Esophagus squamous epithelium (tissue), 5 donors: ENCODE results near the gene RGS10. TPM values are rescaled to one million over a fixed set of nuclear protein-coding genes. Genes with fewer than 3 reads are reported as not detected.
"Not testable (repeated sequence)": the region's sequence is repeated elsewhere in the genome, so short reads cannot be mapped to it uniquely, and the experiment has no call there.

Source experiments
- DNase-seq: peaks from one replicate; lab custom pipeline; 2025; lab: John Stamatoyannopoulos, UW
- H3K27ac ChIP-seq, 4 donors: fragments of 200-600 bp; sonication (generic); one replicate each; pipeline ENCODE4 v1.5.1; 2016 to 2019; ENCODE audit warnings: mild to moderate bottlenecking in 1 of 4
- H3K27me3 ChIP-seq, 4 donors: fragments of 200-600 bp; sonication (generic); 1 replicate in 3 of 4; 2 replicates in 1 of 4; pipeline versions ENCODE4 v1.5.1 to v1.6.0; 2017 to 2021; ENCODE audit warnings: antibody characterized with exemption in 1 of 4
- H3K36me3 ChIP-seq, 3 donors: fragments of 200-600 bp; sonication (generic); one replicate each; pipeline ENCODE4 v1.5.1; 2016 to 2019
- H3K4me1 ChIP-seq, 3 donors: fragments of 200-600 bp; sonication (generic); one replicate each; pipeline ENCODE4 v1.5.1; 2017 to 2019
- H3K4me3 ChIP-seq, 4 donors: fragments of 200-600 bp; sonication (generic); 1 replicate in 3 of 4; 2 replicates in 1 of 4; pipeline ENCODE4 v1.5.1; 2016 to 2019; ENCODE audit warnings: mild to moderate bottlenecking in 2 of 4, moderate library complexity in 1 of 4
- H3K9me3 ChIP-seq, 3 donors: fragments of 200-600 bp; sonication (generic); one replicate each; pipeline ENCODE4 v1.5.1; 2016 to 2019
- CTCF ChIP-seq, 6 experiments: fragments of 450-650 bp in 4 of 6; fragments of 200-600 bp in 2 of 6; sonication (generic) in 2 of 6; IDR thresholded peaks; one replicate each; pipeline ENCODE4 v1.5.1; 2016 to 2019; ENCODE audit warnings: antibody characterized with exemption in 6 of 6, mild to moderate bottlenecking in 4 of 6, moderate library complexity in 4 of 6
- POLR2A ChIP-seq, 4 donors: fragments of 450-650 bp; IDR thresholded peaks; one replicate each; pipeline ENCODE4 v1.6.1; 2017; ENCODE audit warnings: antibody characterized with exemption in 4 of 4, mild to moderate bottlenecking in 4 of 4, moderate library complexity in 3 of 4
- WGBS, 2 donors: methylation state at CpG; one replicate each; pipeline ENCODE4 v1.1.5; 2018; 5-methylcytosine and 5-hydroxymethylcytosine counted together
- intact Hi-C: fragments of 100-400 bp; cut with DNase I; formaldehyde crosslinking; loops from one replicate; pipeline ENCODE4 v1.15.0; 2022
- total RNA-seq, 4 donors: library from RNA; depleted of rRNA; stranded (reverse); fragments of >200 nt; gene quantifications; one replicate each; pipeline ENCODE4 v1.1.0, GENCODE V29; 2016
- donor health status: DM: yes; HTN: yes; CAD: no.

RGS10 gene
- total RNA-seq, 4 donors from 2014 or later, result 25.5 to 55.8 (median 43.9) TPM

- 82 to 85% methylated on average over 8 of the region's 8 CpGs for WGBS, 2 donors
- no peaks in the 10 kb centered on the region for H3K27me3 ChIP-seq
- intact Hi-C loops, result no loop called here
- H3K36me3 ChIP-seq, result peaks cover 0 to 12% (median 7%) of the 10 kb centered on the region in 3 donors
- no peaks in the 10 kb centered on the region for H3K9me3 ChIP-seq
- DNase-seq, result no peak
- TF ChIP-seq CTCF (IDR thresholded peaks at IDR 0.05), result no peak
- no peak for TF ChIP-seq POLR2A (IDR thresholded peaks at IDR 0.05)
- no peak overlapping the region for H3K27ac ChIP-seq
- H3K4me1 ChIP-seq, result no peaks in the 10 kb centered on the region
- no peak overlapping the region for H3K4me3 ChIP-seq
These were observed 25.5 kb upstream of the RGS10 start for GRCh38 chr10:119567978-119568377.

DNA sequence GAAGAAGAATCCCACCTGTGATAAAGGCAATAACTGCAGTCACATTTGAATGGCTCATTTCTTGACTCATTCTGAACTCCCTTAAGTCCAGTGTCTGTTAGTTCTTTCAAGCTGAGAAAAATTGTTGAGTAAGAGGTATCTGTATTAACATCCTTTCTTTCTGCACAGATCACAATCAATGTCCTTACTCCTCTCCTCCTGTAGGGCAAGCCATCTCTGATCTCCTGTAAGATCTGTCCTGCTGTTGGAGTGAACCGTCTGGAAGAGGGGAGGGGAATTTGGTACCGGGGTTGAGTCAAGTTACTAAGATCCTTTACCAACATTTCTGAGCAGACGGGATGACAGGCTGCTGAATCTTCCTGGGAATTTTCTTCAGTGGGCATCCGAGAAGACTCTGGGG lies 19.6 kb upstream of the RGS10 start:
- WGBS, 2 donors, result 76 to 87% methylated on average over 4 of the region's 4 CpGs
- no peak overlapping the region for H3K27ac ChIP-seq
- intact Hi-C loops, result no loop called here
- H3K36me3 ChIP-seq, result no peaks in the 10 kb centered on the region
- no peaks in the 10 kb centered on the region for H3K9me3 ChIP-seq
- no peak for DNase-seq
- no peaks in the 10 kb centered on the region for H3K4me1 ChIP-seq
- H3K4me3 ChIP-seq, result no peak overlapping the region
- H3K27me3 ChIP-seq, result no peaks in the 10 kb centered on the region
- no peak for TF ChIP-seq POLR2A (IDR thresholded peaks at IDR 0.05)
- TF ChIP-seq CTCF (IDR thresholded peaks at IDR 0.05), result no peak

GRCh38 chr10:119559511-119559910 lies 17.0 kb upstream of the RGS10 start:
- not testable (repeated sequence) for H3K9me3 ChIP-seq
- no CpG with 5 or more reads among the region's 33 CpGs for WGBS, 2 donors

DNA sequence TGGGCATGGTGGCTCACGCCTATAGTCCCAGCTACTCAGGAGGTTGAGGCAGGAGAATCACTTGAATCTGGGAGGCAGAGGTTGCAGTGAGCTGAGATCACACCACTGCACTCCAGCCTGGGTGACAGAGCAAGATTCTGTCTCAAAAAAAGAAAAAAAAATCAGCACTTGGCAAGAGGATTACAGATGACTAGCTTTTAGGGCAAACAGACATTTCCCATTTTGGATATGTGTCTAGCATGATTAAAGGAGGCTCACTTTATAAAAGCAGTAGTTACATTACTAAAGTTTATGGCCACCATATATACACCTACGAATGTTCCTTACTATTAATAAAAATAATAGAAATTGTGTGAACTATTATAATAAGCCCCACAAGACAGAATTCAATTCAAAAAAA lies 13.6 kb upstream of the RGS10 start:
- intact Hi-C loops, H3K9me3 ChIP-seq, H3K4me1 ChIP-seq, H3K36me3 ChIP-seq, H3K27ac ChIP-seq, H3K27me3 ChIP-seq, H3K4me3 ChIP-seq, DNase-seq: not testable (repeated sequence)
- 65 to 81% methylated on average over 2 of the region's 2 CpGs for WGBS, 2 donors

More at GRCh38 chr10:119559511-119559910, 17.0 kb upstream of the RGS10 start:
- DNase-seq, H3K4me1 ChIP-seq, intact Hi-C loops, H3K36me3 ChIP-seq, H3K27me3 ChIP-seq, H3K4me3 ChIP-seq, H3K27ac ChIP-seq: not testable (repeated sequence)

- DNase-seq, result no peak
- no peaks in the 10 kb centered on the region for H3K27me3 ChIP-seq
- H3K9me3 ChIP-seq, result no peaks in the 10 kb centered on the region
- H3K4me3 ChIP-seq, result no peak overlapping the region
- no peaks in the 10 kb centered on the region for H3K4me1 ChIP-seq
- no peak for TF ChIP-seq CTCF (IDR thresholded peaks at IDR 0.05)
- no peak for TF ChIP-seq POLR2A (IDR thresholded peaks at IDR 0.05)
- intact Hi-C loops, result no loop called here
- no peak overlapping the region for H3K27ac ChIP-seq
- no peaks in the 10 kb centered on the region for H3K36me3 ChIP-seq
- WGBS, 2 donors, result 83 to 91% methylated on average over 6 of the region's 6 CpGs
These were observed 12.8 kb upstream of the RGS10 start for GRCh38 chr10:119555178-119555784.

- 77 to 93% methylated on average over 4 of the region's 4 CpGs for WGBS, 2 donors
- H3K36me3 ChIP-seq, result no peaks in the 10 kb centered on the region
- intact Hi-C loops, result no loop called here
- DNase-seq, result no peak
- no peaks in the 10 kb centered on the region for H3K9me3 ChIP-seq
- no peak overlapping the region for H3K27ac ChIP-seq
- no peak overlapping the region for H3K4me3 ChIP-seq
- TF ChIP-seq POLR2A (IDR thresholded peaks at IDR 0.05) (no peak), CTCF (IDR thresholded peaks at IDR 0.05) (no peak)
- H3K4me1 ChIP-seq, result peaks cover 0 to 11% (median 0%) of the 10 kb centered on the region in 3 donors
- H3K27me3 ChIP-seq, result peaks cover 0 to 7% (median 0%) of the 10 kb centered on the region in 4 donors
These were observed 8.3 kb upstream of the RGS10 start for GRCh38 chr10:119550827-119551226.
